GM20000 (cell line): ENCODE measurements around the gene HK3.
"Not testable (repeated sequence)": the region's sequence is repeated elsewhere in the genome, so short reads cannot be mapped to it uniquely, and the experiment has no call there.

Experiments used
- DNase-seq: peaks from one replicate; pipeline ENCODE4 v3.0.0; 2012; ENCODE audit warnings: low spot score
- TF ChIP-seq, protein P1 (sequence below): IDR thresholded peaks from 2 replicates; pipeline ENCODE4 v1.5.1; 2012; ENCODE audit warnings: mild to moderate bottlenecking, control low read depth; ENCODE audit errors: extremely low read depth, missing control alignments

Gene HK3

DNA sequence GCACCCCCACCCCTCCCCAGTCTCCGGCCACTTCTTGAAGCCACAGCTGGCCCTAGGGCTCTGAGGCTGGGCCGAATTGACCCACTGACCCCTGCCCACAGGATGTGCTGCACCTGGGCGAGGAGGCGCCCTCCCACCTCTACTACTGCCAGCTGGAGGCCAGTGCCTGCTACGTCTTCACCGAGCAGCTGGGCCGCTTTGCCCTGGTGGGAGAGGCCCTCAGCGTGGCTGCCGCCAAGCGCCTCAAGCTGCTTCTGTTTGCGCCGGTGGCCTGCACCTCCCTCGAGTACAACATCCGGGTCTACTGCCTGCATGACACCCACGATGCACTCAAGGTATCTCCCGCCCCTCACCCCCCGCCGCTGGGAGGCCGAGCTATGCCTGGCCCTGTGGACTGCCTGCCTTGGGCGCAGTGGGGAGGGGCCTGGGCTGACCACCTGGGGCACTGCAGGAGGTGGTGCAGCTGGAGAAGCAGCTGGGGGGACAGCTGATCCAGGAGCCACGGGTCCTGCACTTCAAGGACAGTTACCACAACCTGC, 21.3 kb downstream of the HK3 start:
- no peak for DNase-seq
- TF ChIP-seq, protein P1, sequence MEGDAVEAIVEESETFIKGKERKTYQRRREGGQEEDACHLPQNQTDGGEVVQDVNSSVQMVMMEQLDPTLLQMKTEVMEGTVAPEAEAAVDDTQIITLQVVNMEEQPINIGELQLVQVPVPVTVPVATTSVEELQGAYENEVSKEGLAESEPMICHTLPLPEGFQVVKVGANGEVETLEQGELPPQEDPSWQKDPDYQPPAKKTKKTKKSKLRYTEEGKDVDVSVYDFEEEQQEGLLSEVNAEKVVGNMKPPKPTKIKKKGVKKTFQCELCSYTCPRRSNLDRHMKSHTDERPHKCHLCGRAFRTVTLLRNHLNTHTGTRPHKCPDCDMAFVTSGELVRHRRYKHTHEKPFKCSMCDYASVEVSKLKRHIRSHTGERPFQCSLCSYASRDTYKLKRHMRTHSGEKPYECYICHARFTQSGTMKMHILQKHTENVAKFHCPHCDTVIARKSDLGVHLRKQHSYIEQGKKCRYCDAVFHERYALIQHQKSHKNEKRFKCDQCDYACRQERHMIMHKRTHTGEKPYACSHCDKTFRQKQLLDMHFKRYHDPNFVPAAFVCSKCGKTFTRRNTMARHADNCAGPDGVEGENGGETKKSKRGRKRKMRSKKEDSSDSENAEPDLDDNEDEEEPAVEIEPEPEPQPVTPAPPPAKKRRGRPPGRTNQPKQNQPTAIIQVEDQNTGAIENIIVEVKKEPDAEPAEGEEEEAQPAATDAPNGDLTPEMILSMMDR: no peak

- no peak for DNase-seq
- TF ChIP-seq, protein P1: no peak
Measured at GRCh38 chr5:176876506-176877431, 22.4 kb downstream of the HK3 start.

- TF ChIP-seq, protein P1: no peak
- DNase-seq: no peak
Measured at GRCh38 chr5:176875783-176876505, 23.2 kb downstream of the HK3 start.

GRCh38 chr5:176875014-176875550, 24.1 kb downstream of the HK3 start:
- TF ChIP-seq, protein P1: no peak
- no peak for DNase-seq

DNA sequence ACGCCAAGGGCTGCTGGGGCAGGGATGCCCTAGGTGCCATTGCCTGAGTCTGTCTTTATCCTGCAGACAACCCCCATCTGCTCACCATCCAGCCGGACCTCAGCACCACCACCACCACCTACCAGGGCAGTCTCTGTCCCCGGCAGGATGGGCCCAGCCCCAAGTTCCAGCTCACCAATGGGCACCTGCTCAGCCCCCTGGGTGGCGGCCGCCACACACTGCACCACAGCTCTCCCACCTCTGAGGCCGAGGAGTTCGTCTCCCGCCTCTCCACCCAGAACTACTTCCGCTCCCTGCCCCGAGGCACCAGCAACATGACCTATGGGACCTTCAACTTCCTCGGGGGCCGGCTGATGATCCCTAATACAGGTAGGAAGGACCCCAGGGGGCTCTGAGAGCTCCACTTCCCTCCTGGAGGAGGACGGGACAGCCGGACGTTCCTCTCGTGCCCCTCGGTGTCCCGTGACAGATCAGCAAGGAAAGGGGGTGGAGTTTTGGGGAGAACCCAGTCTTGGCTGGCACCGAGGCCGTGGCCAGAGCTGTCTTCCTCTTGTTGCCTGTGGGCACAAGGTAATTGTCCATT, 24.9 kb downstream of the HK3 start:
- no peak for DNase-seq
- TF ChIP-seq, protein P1: no peak

GRCh38 chr5:176873541-176874172, 25.5 kb downstream of the HK3 start:
- DNase-seq: no peak
- TF ChIP-seq, protein P1: no peak

- not testable (repeated sequence) for DNase-seq
Measured at GRCh38 chr5:176873011-176873410, 26.1 kb downstream of the HK3 start.

DNA sequence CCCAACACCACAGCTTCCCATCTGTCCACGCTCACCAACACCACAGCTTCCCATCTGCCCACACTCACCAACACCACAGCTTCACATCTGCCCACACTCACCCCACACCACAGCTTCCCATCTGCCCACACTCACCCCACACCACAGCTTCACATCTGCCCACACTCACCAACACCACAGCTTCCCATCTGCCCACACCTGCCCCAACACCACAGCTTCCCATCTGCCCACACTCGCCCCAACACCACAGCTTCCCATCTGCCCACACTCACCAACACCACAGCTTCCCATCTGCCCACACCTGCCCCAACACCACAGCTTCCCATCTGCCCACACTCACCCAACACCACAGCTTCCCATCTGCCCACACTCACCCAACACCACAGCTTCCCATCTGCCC, 26.6 kb downstream of the HK3 start:
- DNase-seq: not testable (repeated sequence)

DNA sequence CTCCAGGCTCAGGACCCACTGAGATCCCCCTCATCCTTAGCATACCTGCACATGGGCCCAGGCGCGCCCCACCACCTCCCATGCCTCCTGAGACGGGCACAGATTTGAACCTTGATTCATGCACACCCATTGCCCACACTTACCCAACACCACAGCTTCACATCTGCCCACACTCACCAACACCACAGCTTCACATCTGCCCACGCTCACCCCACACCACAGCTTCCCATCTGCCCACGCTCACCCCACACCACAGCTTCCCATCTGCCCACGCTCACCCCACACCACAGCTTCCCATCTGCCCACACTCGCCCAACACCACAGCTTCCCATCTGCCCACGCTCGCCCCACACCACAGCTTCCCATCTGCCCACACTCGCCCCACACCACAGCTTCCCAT, 28.5 kb downstream of the HK3 start:
- DNase-seq: not testable (repeated sequence)
